Measurements from ENCODE around the gene PRMT7.

DNA sequence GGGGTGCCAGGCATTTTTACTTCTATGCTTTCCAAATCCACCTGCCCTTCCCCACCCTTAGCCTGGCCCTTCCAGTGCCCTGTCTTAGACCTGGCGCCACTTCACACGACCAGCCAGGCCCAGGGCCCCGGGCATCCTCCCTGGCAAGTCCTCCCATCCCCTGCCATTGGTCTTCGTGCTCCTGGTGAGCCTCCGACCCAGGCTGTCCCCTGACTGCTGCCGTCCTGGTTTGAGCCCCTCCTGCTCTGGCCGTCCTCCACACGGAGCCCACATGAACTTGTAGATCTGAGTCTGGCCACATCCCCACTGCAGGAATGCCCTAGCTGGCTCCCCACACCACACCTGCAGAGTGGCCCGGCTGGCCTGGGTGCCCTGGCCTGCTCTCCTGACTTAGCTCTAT, 44.0 kb downstream of the PRMT7 start:
- TF ChIP-seq POLR2A (IDR thresholded peaks at IDR 0.05) (no peak), EP300 (IDR thresholded peaks at IDR 0.05) (no peak)
- TF ChIP-seq, protein P1, sequence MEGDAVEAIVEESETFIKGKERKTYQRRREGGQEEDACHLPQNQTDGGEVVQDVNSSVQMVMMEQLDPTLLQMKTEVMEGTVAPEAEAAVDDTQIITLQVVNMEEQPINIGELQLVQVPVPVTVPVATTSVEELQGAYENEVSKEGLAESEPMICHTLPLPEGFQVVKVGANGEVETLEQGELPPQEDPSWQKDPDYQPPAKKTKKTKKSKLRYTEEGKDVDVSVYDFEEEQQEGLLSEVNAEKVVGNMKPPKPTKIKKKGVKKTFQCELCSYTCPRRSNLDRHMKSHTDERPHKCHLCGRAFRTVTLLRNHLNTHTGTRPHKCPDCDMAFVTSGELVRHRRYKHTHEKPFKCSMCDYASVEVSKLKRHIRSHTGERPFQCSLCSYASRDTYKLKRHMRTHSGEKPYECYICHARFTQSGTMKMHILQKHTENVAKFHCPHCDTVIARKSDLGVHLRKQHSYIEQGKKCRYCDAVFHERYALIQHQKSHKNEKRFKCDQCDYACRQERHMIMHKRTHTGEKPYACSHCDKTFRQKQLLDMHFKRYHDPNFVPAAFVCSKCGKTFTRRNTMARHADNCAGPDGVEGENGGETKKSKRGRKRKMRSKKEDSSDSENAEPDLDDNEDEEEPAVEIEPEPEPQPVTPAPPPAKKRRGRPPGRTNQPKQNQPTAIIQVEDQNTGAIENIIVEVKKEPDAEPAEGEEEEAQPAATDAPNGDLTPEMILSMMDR (IDR thresholded peaks at IDR 0.05): no peak

All from ovary (tissue), 3 donors.